ENCODE data around the gene PALLD.

PALLD gene

DNA sequence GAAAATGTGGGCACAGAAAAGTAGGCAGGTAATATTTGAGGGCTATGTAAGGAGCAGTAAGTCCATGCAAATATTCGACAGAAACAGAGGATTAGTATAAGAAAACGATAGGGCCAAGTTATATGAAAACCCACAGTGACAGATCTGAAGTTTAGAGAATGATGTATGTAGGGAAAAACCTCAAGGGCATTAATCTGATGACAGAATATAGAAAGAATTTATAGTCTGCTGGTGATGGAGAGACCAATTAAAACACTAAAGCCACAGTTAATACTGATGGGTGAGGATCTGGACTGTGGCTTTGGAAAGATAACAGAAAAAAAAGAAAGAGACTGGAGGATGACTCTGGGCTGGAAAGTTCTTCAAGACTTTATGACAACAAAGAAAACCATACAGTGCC, 169.7 kb downstream of the PALLD start (continued):
- TF ChIP-seq, protein P1, sequence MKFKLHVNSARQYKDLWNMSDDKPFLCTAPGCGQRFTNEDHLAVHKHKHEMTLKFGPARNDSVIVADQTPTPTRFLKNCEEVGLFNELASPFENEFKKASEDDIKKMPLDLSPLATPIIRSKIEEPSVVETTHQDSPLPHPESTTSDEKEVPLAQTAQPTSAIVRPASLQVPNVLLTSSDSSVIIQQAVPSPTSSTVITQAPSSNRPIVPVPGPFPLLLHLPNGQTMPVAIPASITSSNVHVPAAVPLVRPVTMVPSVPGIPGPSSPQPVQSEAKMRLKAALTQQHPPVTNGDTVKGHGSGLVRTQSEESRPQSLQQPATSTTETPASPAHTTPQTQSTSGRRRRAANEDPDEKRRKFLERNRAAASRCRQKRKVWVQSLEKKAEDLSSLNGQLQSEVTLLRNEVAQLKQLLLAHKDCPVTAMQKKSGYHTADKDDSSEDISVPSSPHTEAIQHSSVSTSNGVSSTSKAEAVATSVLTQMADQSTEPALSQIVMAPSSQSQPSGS (tag by site-specific recombination; IDR thresholded peaks at IDR 0.05; ENCODE audit: low read depth), result no peak
- TF ChIP-seq MEIS1 (CRISPR knock-in tag; IDR thresholded peaks at IDR 0.05; ENCODE audit: borderline replicate concordance), result peak; percentile 66; the same call in 1 of the 2 replicates
- no peak for TF ChIP-seq ZNF391 (tag by site-specific recombination; IDR thresholded peaks at IDR 0.05; ENCODE audit: borderline replicate concordance, low read depth)
- TF ChIP-seq YY2 (tag by site-specific recombination; IDR thresholded peaks at IDR 0.05), result no peak
- TF ChIP-seq ZXDB (tag by site-specific recombination; IDR thresholded peaks at IDR 0.05), result no peak
- TF ChIP-seq ZNF707 (tag by site-specific recombination; IDR thresholded peaks at IDR 0.05), result no peak
- TF ChIP-seq ZNF112 (tag by site-specific recombination; IDR thresholded peaks at IDR 0.05), result no peak
- TF ChIP-seq ZNF23 (tag by site-specific recombination; IDR thresholded peaks at IDR 0.05; ENCODE audit: borderline replicate concordance), result no peak
- TF ChIP-seq SCRT2 (tag by site-specific recombination; IDR thresholded peaks at IDR 0.05), result no peak
- no peak for TF ChIP-seq HOXD13 (CRISPR knock-in tag; IDR thresholded peaks at IDR 0.05; ENCODE audit: borderline replicate concordance)
- TF ChIP-seq ZNF10 (tag by site-specific recombination; IDR thresholded peaks at IDR 0.05), result peak; percentile 47; the same call in 1 of the 2 replicates
- TF ChIP-seq, protein P2, sequence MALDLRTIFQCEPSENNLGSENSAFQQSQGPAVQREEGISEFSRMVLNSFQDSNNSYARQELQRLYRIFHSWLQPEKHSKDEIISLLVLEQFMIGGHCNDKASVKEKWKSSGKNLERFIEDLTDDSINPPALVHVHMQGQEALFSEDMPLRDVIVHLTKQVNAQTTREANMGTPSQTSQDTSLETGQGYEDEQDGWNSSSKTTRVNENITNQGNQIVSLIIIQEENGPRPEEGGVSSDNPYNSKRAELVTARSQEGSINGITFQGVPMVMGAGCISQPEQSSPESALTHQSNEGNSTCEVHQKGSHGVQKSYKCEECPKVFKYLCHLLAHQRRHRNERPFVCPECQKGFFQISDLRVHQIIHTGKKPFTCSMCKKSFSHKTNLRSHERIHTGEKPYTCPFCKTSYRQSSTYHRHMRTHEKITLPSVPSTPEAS (tag by site-specific recombination; IDR thresholded peaks at IDR 0.05), result no peak
- TF ChIP-seq, protein P3, sequence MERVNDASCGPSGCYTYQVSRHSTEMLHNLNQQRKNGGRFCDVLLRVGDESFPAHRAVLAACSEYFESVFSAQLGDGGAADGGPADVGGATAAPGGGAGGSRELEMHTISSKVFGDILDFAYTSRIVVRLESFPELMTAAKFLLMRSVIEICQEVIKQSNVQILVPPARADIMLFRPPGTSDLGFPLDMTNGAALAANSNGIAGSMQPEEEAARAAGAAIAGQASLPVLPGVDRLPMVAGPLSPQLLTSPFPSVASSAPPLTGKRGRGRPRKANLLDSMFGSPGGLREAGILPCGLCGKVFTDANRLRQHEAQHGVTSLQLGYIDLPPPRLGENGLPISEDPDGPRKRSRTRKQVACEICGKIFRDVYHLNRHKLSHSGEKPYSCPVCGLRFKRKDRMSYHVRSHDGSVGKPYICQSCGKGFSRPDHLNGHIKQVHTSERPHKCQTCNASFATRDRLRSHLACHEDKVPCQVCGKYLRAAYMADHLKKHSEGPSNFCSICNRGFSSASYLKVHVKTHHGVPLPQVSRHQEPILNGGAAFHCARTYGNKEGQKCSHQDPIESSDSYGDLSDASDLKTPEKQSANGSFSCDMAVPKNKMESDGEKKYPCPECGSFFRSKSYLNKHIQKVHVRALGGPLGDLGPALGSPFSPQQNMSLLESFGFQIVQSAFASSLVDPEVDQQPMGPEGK (tag by site-specific recombination; IDR thresholded peaks at IDR 0.05), result 0 out of 2 replicates have a peak, but pooled peaks have one; percentile 13
- no peak for TF ChIP-seq EGR2 (tag by site-specific recombination; IDR thresholded peaks at IDR 0.05; ENCODE audit: low read depth)
- TF ChIP-seq ZBTB17 (tag by site-specific recombination; IDR thresholded peaks at IDR 0.05), result 0 out of 2 replicates have a peak, but pooled peaks have one; percentile 18
- TF ChIP-seq, protein P4, sequence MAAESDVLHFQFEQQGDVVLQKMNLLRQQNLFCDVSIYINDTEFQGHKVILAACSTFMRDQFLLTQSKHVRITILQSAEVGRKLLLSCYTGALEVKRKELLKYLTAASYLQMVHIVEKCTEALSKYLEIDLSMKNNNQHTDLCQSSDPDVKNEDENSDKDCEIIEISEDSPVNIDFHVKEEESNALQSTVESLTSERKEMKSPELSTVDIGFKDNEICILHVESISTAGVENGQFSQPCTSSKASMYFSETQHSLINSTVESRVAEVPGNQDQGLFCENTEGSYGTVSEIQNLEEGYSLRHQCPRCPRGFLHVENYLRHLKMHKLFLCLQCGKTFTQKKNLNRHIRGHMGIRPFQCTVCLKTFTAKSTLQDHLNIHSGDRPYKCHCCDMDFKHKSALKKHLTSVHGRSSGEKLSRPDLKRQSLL (tag by site-specific recombination; IDR thresholded peaks at IDR 0.05), result no peak
- no peak for TF ChIP-seq ZNF549 (tag by site-specific recombination; IDR thresholded peaks at IDR 0.05)
- TF ChIP-seq, protein P5, sequence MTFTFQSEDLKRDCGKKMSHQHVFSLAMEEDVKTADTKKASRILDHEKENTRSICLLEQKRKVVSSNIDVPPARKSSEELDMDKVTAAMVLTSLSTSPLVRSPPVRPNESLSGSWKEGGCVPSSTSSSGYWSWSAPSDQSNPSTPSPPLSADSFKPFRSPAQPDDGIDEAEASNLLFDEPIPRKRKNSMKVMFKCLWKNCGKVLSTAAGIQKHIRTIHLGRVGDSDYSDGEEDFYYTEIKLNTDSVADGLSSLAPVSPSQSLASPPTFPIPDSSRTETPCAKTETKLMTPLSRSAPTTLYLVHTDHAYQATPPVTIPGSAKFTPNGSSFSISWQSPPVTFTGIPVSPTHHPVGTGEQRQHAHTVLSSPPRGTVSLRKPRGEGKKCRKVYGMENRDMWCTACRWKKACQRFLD (tag by site-specific recombination; IDR thresholded peaks at IDR 0.05), result no peak
- TF ChIP-seq, protein P6, sequence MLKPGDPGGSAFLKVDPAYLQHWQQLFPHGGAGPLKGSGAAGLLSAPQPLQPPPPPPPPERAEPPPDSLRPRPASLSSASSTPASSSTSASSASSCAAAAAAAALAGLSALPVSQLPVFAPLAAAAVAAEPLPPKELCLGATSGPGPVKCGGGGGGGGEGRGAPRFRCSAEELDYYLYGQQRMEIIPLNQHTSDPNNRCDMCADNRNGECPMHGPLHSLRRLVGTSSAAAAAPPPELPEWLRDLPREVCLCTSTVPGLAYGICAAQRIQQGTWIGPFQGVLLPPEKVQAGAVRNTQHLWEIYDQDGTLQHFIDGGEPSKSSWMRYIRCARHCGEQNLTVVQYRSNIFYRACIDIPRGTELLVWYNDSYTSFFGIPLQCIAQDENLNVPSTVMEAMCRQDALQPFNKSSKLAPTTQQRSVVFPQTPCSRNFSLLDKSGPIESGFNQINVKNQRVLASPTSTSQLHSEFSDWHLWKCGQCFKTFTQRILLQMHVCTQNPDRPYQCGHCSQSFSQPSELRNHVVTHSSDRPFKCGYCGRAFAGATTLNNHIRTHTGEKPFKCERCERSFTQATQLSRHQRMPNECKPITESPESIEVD (tag by site-specific recombination; IDR thresholded peaks at IDR 0.05), result peak; percentile 62
- TF ChIP-seq ZNF311 (tag by site-specific recombination; IDR thresholded peaks at IDR 0.05; ENCODE audit: borderline replicate concordance), result no peak
- TF ChIP-seq ZFP3 (tag by site-specific recombination; IDR thresholded peaks at IDR 0.05; ENCODE audit: low read depth), result no peak
- TF ChIP-seq, protein P7, sequence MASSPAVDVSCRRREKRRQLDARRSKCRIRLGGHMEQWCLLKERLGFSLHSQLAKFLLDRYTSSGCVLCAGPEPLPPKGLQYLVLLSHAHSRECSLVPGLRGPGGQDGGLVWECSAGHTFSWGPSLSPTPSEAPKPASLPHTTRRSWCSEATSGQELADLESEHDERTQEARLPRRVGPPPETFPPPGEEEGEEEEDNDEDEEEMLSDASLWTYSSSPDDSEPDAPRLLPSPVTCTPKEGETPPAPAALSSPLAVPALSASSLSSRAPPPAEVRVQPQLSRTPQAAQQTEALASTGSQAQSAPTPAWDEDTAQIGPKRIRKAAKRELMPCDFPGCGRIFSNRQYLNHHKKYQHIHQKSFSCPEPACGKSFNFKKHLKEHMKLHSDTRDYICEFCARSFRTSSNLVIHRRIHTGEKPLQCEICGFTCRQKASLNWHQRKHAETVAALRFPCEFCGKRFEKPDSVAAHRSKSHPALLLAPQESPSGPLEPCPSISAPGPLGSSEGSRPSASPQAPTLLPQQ (tag by site-specific recombination; IDR thresholded peaks at IDR 0.05), result peak; percentile 14; the same call in 1 of the 2 replicates
- TF ChIP-seq TCF7L2 (IDR thresholded peaks at IDR 0.05; ENCODE audit: borderline replicate concordance, low read depth, low read length), result no peak
- no peak for TF ChIP-seq ZNF121 (tag by site-specific recombination; IDR thresholded peaks at IDR 0.05)
- TF ChIP-seq ZNF571 (tag by site-specific recombination; IDR thresholded peaks at IDR 0.05), result no peak
- TF ChIP-seq ZSCAN16 (tag by site-specific recombination; IDR thresholded peaks at IDR 0.05), result no peak
- no peak for TF ChIP-seq ZNF561 (tag by site-specific recombination; IDR thresholded peaks at IDR 0.05; ENCODE audit: borderline replicate concordance)
- no peak for TF ChIP-seq ZNF555 (tag by site-specific recombination; conservative IDR thresholded peaks at IDR 0.05)
- no peak for TF ChIP-seq ZNF792 (tag by site-specific recombination; IDR thresholded peaks at IDR 0.05)
- 0 out of 2 replicates have a peak, but pooled peaks have one; percentile 45 for TF ChIP-seq FEZF1 (tag by site-specific recombination; IDR thresholded peaks at IDR 0.05)
- TF ChIP-seq ZBTB8A (tag by site-specific recombination; IDR thresholded peaks at IDR 0.05), result no peak
- no peak for TF ChIP-seq TRIM28 (IDR thresholded peaks at IDR 0.05; ENCODE audit: borderline replicate concordance, low read length)

Data from HEK293 (cell line).